Gastroesophageal sphincter (tissue), 4 donors: ENCODE measurements around the gene LPP. TPM values are rescaled to one million over a fixed set of nuclear protein-coding genes. Genes with fewer than 3 reads are reported as not detected.

Experiments used
- ATAC-seq: fragments of 150-250 bp; one replicate; pipeline ENCODE4 v1.9.1; 2016; ENCODE audit warnings: mild to moderate bottlenecking, moderate library complexity
- H3K27ac ChIP-seq, 4 donors: fragments of 200-600 bp; sonication (generic) in 3 of 4; 1 replicate in 3 of 4; 2 replicates in 1 of 4; pipeline ENCODE4 v1.5.1; 2016 to 2019
- H3K27me3 ChIP-seq: fragments of 200-600 bp; sonication (generic); one replicate; pipeline ENCODE4 v1.5.1; 2019
- H3K36me3 ChIP-seq, 2 donors: fragments of 200-600 bp; sonication (generic); one replicate each; pipeline ENCODE4 v1.5.1; 2019; ENCODE audit warnings: control low read depth in 1 of 2
- H3K4me1 ChIP-seq, 3 donors: fragments of 200-600 bp; sonication (generic); 1 replicate in 2 of 3; 2 replicates in 1 of 3; pipeline ENCODE4 v1.5.1; 2016 to 2019; ENCODE audit warnings: control low read depth in 2 of 3
- H3K4me3 ChIP-seq, 2 donors: fragments of 200-600 bp; sonication (generic); one replicate each; pipeline ENCODE4 v1.5.1; 2019; ENCODE audit warnings: mild to moderate bottlenecking in 1 of 2, moderate library complexity in 1 of 2
- H3K9me3 ChIP-seq, 3 donors: fragments of 200-600 bp; sonication (generic); one replicate each; pipeline ENCODE4 v1.5.1; 2017 to 2019; ENCODE audit warnings: control low read depth in 2 of 3
- EP300 ChIP-seq: sonication (generic); formaldehyde crosslinking; IDR thresholded peaks from one replicate; pipeline ENCODE4 v1.6.1; 2017; ENCODE audit warnings: antibody characterized with exemption, mild to moderate bottlenecking
- POLR2A ChIP-seq, 2 donors: fragments of 450-650 bp; IDR thresholded peaks; one replicate each; pipeline ENCODE4 v1.6.1; 2017; ENCODE audit warnings: antibody characterized with exemption in 2 of 2, mild to moderate bottlenecking in 2 of 2, moderate library complexity in 1 of 2
- POLR2AphosphoS5 ChIP-seq: sonication (generic); formaldehyde crosslinking; IDR thresholded peaks from one replicate; pipeline ENCODE4 v1.6.1; 2017; ENCODE audit warnings: antibody characterized with exemption
- WGBS, 2 donors: methylation state at CpG; one replicate each; pipeline ENCODE4 v1.1.5; 2018; ENCODE audit warnings: low coverage in 1 of 2; 5-methylcytosine and 5-hydroxymethylcytosine counted together
- total RNA-seq, 4 donors: library from RNA; depleted of rRNA; stranded (reverse); fragments of >200 nt; gene quantifications; one replicate each; pipeline ENCODE4 v1.1.0, GENCODE V29; 2016
- TF ChIP-seq, protein P1 (sequence below), 4 experiments: fragments of 200-600 bp in 2 of 4; fragments of 450-650 bp in 2 of 4; sonication (generic) in 1 of 4; IDR thresholded peaks; one replicate each; pipeline ENCODE4 v1.5.1; 2017 to 2019; ENCODE audit warnings: antibody characterized with exemption in 4 of 4, mild to moderate bottlenecking in 2 of 4, moderate library complexity in 2 of 4

The LPP gene
- total RNA-seq, 4 donors from 2014 or later: 1,243 to 2,297 (median 2,164) TPM

DNA sequence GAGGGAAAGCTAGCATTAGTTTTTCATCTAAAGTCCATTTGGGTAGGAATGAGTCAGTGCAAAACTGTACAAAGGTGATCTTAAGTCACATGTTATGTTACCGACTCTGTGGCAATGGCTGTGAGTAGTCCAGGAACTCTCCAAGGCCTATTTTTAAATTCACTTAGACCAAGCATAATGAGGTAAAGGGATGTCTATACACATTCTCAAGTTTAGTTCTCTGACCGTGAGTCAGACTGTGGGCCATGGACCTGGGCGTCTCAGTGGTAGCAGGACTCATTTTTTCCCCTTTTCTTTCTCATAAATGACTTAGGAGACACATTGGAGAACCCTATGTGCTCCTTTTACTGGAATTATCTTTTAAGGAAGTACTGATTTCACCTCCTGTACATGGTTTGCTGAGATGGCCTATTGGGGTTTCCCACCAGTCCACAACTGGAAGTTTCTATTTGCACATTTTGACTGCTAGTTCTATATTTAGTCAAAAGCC lies 529.1 kb downstream of the LPP start:
- TF ChIP-seq POLR2AphosphoS5: peak; percentile 86
- TF ChIP-seq, protein P1, sequence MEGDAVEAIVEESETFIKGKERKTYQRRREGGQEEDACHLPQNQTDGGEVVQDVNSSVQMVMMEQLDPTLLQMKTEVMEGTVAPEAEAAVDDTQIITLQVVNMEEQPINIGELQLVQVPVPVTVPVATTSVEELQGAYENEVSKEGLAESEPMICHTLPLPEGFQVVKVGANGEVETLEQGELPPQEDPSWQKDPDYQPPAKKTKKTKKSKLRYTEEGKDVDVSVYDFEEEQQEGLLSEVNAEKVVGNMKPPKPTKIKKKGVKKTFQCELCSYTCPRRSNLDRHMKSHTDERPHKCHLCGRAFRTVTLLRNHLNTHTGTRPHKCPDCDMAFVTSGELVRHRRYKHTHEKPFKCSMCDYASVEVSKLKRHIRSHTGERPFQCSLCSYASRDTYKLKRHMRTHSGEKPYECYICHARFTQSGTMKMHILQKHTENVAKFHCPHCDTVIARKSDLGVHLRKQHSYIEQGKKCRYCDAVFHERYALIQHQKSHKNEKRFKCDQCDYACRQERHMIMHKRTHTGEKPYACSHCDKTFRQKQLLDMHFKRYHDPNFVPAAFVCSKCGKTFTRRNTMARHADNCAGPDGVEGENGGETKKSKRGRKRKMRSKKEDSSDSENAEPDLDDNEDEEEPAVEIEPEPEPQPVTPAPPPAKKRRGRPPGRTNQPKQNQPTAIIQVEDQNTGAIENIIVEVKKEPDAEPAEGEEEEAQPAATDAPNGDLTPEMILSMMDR (IDR thresholded peaks at IDR 0.05): no peak
- no peak for TF ChIP-seq POLR2A (IDR thresholded peaks at IDR 0.05)
- no peak for TF ChIP-seq EP300
- ATAC-seq: peak; percentile 85
- WGBS, 2 donors: 37 to 39% methylated on average over 3 of the region's 3 CpGs
- Histone ChIP-seq H3K4me3 (no peak overlapping the region), H3K27me3 (no peaks in the 10 kb centered on the region), H3K36me3 (no peaks in the 10 kb centered on the region), H3K9me3 (no peaks in the 10 kb centered on the region), H3K4me1 (peaks cover 15 to 93% (median 39%) of the 10 kb centered on the region in 3 donors), H3K27ac (peak overlapping the region; percentile 69 to 74 (median 72))

DNA sequence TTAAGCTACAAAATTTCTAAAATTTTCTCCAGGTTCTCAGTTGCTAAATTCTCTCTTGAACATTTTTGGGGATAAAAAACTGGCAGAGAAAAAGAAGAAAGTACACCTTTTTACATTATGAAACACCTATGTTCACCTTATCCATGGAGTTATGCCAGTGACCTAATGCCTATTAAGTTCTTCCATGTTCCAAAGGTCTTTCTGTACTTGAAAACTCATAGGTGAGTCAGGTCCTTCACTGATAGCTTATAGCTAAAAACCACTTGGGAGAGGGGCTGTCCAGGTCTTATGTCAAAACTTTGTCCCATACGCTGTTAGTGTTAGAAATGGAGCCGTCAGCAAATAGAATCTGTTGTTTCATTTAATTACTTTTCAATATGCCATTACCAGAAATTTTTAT lies 530.3 kb downstream of the LPP start:
- 100% methylated on average over 2 of the region's 2 CpGs for WGBS, 2 donors
- no peak for ATAC-seq
- Histone ChIP-seq H3K9me3 (no peaks in the 10 kb centered on the region), H3K27me3 (no peaks in the 10 kb centered on the region), H3K4me1 (peaks cover 21 to 93% (median 48%) of the 10 kb centered on the region in 3 donors), H3K36me3 (no peaks in the 10 kb centered on the region), H3K27ac (peak overlapping the region in 2 of 4 donors; percentile 71 to 72), H3K4me3 (no peak overlapping the region)
- TF ChIP-seq POLR2AphosphoS5: no peak
- no peak for TF ChIP-seq EP300
- TF ChIP-seq, protein P1 (IDR thresholded peaks at IDR 0.05): no peak
- TF ChIP-seq POLR2A (IDR thresholded peaks at IDR 0.05): no peak

DNA sequence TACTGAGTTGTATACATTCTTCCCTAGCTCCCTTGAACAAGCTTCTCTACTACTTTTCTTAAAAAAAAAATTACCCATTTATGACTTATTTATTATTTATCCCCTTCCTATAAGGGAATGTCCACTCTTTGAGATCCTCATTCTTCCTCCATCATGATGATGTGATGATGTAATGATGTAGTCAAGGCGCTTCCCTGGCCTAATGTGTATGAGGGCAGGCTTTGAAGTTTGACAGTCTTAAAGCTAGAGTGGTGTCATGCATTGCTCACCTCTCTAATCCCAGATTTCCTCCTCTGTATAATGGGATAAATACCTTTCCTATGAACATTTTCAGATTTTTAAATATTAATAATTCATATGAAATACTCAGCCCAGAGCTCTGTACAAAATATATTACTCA lies 531.8 kb downstream of the LPP start:
- no peaks in the 10 kb centered on the region for H3K36me3 ChIP-seq
- 84% methylated on average over 1 of the region's 1 CpG; no CpG with 5 or more reads in 1 of the 2 donors for WGBS, 2 donors
- peaks cover 30 to 93% (median 41%) of the 10 kb centered on the region in 3 donors for H3K4me1 ChIP-seq
- no peak for ATAC-seq
- peak overlapping the region in 1 of 4 donors; percentile 15 for H3K27ac ChIP-seq
- H3K9me3 ChIP-seq: no peaks in the 10 kb centered on the region
- H3K27me3 ChIP-seq: no peaks in the 10 kb centered on the region
- H3K4me3 ChIP-seq: no peak overlapping the region
- no peak for TF ChIP-seq EP300
- no peak for TF ChIP-seq POLR2A (IDR thresholded peaks at IDR 0.05)
- no peak for TF ChIP-seq POLR2AphosphoS5
- TF ChIP-seq, protein P1 (IDR thresholded peaks at IDR 0.05): no peak

DNA sequence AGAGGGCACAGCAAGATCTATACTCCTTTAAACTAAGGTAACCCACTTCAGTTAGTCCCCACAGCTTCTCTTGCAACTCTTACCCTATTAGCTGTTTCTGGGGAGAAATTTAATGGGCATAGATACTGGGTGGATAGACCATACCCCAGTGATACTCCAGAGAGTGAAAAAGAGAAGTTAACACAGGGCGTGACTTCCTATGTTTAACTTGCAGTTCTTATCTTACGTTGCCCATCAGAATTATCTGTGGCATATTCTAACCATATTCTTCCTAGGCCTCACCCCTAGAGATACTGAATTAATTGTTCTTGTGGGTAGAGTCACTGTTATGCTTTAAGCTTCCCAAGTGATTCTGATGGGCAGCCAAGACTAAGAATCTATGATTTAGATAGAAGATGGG lies 532.4 kb downstream of the LPP start:
- no peak for TF ChIP-seq POLR2A (IDR thresholded peaks at IDR 0.05)
- no peak for TF ChIP-seq EP300
- TF ChIP-seq, protein P1 (IDR thresholded peaks at IDR 0.05): no peak
- no peak for TF ChIP-seq POLR2AphosphoS5
- 70 to 88% methylated on average over 2 of the region's 2 CpGs for WGBS, 2 donors
- peaks cover 30 to 93% (median 41%) of the 10 kb centered on the region in 3 donors for H3K4me1 ChIP-seq
- no peaks in the 10 kb centered on the region for H3K27me3 ChIP-seq
- H3K36me3 ChIP-seq: no peaks in the 10 kb centered on the region
- peak overlapping the region; percentile 34 to 74 (median 62) for H3K27ac ChIP-seq
- ATAC-seq: no peak
- no peaks in the 10 kb centered on the region for H3K9me3 ChIP-seq
- H3K4me3 ChIP-seq: no peak overlapping the region

DNA sequence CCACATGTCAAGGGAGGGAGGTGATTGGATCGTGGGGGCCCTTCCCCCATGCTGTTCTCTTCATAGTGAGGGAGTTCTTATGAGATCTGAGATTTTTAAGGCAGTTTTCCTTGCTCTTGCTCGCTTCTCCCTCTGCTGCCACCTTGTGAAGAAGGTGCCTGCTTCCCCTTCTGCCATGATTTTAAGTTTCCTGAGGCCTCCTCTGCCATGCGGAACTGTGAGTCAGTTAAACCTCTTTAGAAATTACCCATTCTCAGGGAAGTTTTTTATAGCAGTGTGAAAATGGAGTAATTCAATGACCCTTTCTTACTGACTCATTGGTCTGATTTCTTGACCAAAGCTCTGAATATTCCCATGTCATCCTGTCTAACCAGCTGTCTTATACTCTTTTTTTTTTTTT lies 533.4 kb downstream of the LPP start:
- peaks cover 22 to 92% (median 36%) of the 10 kb centered on the region in 3 donors for H3K4me1 ChIP-seq
- 62 to 76% methylated on average over 3 of the region's 3 CpGs for WGBS, 2 donors
- peak overlapping the region in 3 of 4 donors; percentile 58 to 74 (median 65) for H3K27ac ChIP-seq

More for the DNA sequence above, 533.4 kb downstream of the LPP start:
- TF ChIP-seq POLR2A (IDR thresholded peaks at IDR 0.05): no peak
- TF ChIP-seq, protein P1 (IDR thresholded peaks at IDR 0.05): no peak
- no peak for TF ChIP-seq POLR2AphosphoS5
- no peak for TF ChIP-seq EP300
- Histone ChIP-seq H3K4me3 (no peak overlapping the region), H3K27me3 (no peaks in the 10 kb centered on the region), H3K36me3 (no peaks in the 10 kb centered on the region), H3K9me3 (no peaks in the 10 kb centered on the region)
- ATAC-seq: no peak
